Fibroblast of the aortic adventitia (primary cell): ENCODE measurements around the gene ANKS1A. TPM values are rescaled to one million over a fixed set of nuclear protein-coding genes. Genes with fewer than 3 reads are reported as not detected.

ENCODE experiments used
- DNase-seq: peaks from one replicate; pipeline ENCODE4 v3.0.0-alpha.2; 2010; ENCODE audit warnings: low read depth
- H3K4me3 ChIP-seq: 2 replicates; pipeline ENCODE4 v1.5.1; 2011; ENCODE audit warnings: low read depth, mild to moderate bottlenecking, control low read depth, low read length, moderate library complexity
- total RNA-seq: library from RNA; depleted of rRNA; stranded (reverse); fragments of >200 nt; gene quantifications from 2 replicates; pipeline ENCODE4 v1.2.3, GENCODE V29; 2012; ENCODE audit warnings: low replicate concordance
- TF ChIP-seq, protein P1 (sequence below): IDR thresholded peaks from 2 replicates; pipeline ENCODE4 v1.5.1; 2011; ENCODE audit warnings: mild to moderate bottlenecking, low read length, control low read depth, inconsistent platforms; ENCODE audit not compliant: insufficient read depth

ANKS1A gene
- total RNA-seq, 1 donor, result 7.6 TPM

DNA sequence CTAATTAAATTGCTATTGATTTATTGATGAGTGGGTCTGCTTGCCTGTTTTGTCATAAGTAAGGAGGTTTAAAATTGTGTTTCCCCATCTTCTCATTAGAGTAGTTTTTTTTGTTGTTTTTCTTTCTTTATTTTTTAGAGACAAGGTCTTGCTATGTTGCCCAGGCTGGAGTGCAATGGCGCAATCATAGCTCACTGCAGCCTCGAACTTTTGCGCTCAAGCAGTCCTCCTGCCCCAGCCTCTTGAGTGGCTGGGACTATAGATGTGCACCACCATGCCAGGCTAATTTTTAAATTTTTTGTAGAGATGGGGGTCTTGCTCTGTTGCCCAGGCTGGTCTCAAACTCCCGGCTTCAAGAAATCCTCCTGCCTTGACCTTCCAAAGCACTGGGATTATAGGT lies 31.0 kb downstream of the ANKS1A start:
- TF ChIP-seq, protein P1, sequence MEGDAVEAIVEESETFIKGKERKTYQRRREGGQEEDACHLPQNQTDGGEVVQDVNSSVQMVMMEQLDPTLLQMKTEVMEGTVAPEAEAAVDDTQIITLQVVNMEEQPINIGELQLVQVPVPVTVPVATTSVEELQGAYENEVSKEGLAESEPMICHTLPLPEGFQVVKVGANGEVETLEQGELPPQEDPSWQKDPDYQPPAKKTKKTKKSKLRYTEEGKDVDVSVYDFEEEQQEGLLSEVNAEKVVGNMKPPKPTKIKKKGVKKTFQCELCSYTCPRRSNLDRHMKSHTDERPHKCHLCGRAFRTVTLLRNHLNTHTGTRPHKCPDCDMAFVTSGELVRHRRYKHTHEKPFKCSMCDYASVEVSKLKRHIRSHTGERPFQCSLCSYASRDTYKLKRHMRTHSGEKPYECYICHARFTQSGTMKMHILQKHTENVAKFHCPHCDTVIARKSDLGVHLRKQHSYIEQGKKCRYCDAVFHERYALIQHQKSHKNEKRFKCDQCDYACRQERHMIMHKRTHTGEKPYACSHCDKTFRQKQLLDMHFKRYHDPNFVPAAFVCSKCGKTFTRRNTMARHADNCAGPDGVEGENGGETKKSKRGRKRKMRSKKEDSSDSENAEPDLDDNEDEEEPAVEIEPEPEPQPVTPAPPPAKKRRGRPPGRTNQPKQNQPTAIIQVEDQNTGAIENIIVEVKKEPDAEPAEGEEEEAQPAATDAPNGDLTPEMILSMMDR, result no peak
- no peak for DNase-seq
- H3K4me3 ChIP-seq, result no peak overlapping the region

DNA sequence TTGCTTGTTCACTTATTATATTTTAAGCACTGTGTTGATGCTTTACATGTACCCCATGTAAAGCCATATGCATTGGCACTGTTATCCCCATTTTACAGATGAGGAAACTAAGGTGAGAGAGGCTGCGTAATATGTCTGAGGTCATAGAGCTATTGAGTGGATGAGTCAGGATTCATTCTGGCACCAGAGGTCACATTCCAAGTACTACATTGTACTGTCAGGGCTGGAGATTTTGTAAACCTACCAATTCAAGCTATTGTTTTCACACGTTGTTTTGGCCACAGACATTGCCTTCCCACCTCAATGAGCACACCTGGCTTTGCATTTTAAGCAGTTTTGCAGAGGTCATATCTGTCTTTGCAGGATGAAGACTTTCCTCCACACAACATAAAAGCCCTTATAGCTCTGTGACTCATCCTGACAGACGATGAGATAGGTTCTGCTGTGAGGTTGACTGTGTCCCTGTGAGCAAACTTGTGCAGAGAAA lies 33.2 kb downstream of the ANKS1A start:
- TF ChIP-seq, protein P1, result no peak
- DNase-seq, result peak; percentile 64
- H3K4me3 ChIP-seq, result no peak overlapping the region

DNA sequence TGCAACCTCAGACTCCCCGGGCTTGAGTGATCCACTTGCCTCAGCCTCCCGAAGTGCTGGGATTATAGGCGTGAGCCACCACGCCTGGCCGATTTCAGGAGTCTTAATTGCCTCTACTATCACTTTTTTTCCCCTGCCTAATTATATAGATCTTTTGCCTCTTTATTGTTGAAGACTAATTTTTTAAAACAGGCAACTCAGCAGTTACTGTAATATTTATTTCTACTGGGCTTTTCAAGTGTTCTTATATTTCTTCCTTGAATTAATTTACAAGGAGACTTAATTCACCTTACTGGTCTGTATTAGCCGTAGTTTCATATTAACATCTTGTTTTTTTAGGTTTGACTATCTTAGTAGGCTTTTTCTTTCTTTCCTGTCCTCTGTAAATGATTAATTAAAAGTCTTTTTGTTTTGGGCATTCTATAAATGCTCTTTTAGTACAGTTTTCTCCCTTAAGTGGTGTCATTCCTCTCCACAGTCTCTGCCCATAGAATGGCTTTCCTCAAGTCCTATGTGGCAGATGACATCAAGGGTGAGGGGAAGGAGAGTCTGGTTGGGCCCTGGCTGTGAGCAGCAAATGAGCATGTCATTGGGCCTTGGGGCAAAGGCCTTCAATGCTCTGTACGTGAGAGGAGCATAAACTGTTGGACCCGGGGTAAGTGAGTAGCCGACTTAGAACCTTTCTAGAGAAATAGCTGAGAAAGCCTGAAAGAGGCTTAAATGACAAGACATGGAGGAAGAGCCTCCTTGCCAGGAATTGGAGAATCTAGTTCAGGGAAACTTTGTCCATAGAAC lies 36.0 kb downstream of the ANKS1A start:
- TF ChIP-seq, protein P1, result no peak
- no peak for DNase-seq
- H3K4me3 ChIP-seq, result no peak overlapping the region

DNA sequence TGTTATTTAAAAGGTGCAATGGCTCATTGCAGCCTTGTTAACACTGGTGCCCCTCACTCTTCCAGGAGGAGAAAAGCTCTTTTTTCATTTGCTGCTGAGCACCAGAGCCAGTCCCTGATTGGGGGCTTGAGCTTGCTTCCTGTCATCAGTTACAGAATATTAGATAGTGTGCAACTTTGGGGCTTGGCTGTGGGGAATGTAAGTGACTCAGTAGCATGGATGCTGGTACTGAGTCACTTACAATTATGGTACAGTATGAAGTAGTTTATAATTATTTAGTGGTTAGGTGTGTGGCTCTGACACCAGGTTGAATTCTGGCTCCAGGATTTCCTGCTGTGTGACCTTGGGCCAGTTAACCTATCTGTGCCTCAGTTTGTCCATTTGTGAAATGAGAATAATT lies 37.6 kb downstream of the ANKS1A start:
- H3K4me3 ChIP-seq, result no peak overlapping the region
- peak; percentile 20 for DNase-seq
- TF ChIP-seq, protein P1, result no peak

DNA sequence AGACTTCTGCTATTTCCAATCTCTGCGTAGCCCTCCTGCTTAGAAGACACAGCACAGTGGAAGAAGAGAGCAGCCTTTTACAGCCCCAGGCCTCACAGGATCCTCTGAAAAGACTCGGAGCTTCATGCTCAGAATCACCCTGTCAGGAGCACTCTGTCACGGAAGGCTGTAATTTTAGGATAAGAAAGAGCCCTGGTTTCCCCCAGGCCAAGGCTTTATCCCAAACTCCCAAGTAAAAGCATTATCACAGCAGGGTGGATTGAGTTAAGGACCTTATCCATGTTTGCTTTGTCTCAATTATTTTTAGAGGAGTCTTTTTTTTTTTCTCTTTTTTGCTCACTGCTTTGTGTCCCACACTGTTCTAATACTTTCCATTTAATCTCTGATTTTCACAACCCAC lies 39.2 kb downstream of the ANKS1A start:
- TF ChIP-seq, protein P1, result no peak
- DNase-seq, result no peak
- no peak overlapping the region for H3K4me3 ChIP-seq

DNA sequence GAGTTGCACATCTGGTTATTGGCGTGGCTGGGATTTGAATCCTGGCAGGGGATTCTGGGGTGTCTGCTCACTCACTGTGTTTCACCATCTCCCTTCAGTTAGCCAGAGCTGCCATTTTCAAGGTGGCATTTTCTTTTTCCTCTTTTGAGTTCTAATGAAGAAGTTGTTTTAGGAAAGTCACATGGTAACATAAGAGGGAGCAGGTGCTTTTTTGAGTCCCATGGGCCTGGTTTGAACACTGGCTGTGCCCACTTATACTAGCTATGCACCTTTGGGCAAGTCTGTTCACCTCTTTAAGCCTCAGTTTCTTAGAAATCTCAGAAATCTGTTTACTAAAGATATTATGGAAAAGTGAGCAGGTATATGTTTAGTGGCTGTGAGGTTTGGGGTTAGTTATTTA lies 39.6 kb downstream of the ANKS1A start:
- no peak overlapping the region for H3K4me3 ChIP-seq
- TF ChIP-seq, protein P1, result no peak
- no peak for DNase-seq
